ENCODE data around the gene ATP11C.

The ATP11C gene

GRCh38 chrX:139802048-139802447 is 130.8 kb downstream of the ATP11C start:
- no peak for DNase-seq

- DNase-seq, result no peak
These were observed 131.4 kb downstream of the ATP11C start for GRCh38 chrX:139801397-139801813.

GRCh38 chrX:139798701-139799100 is 134.2 kb downstream of the ATP11C start:
- DNase-seq, result no peak

- DNase-seq, result no peak
These were observed 137.7 kb downstream of the ATP11C start for GRCh38 chrX:139795196-139795595.

DNA sequence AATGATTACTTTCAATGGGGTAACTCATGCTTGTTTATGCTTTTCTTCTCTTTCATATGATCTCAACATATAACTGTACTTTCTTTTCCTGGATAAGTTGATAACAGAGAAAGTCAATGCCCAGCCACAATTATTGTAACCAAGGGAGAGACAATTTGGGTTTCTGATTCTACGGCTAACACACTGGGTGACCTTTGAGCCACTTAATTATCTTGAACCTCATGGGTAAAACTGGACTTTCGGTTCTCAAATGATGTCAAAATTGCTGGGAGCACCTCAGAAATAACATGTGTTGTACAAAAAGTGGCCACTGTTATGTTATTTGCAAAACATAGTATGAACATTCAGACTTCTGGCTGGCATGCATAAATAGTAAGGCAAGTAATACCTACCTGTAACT is 145.3 kb downstream of the ATP11C start:
- no peak for DNase-seq

DNA sequence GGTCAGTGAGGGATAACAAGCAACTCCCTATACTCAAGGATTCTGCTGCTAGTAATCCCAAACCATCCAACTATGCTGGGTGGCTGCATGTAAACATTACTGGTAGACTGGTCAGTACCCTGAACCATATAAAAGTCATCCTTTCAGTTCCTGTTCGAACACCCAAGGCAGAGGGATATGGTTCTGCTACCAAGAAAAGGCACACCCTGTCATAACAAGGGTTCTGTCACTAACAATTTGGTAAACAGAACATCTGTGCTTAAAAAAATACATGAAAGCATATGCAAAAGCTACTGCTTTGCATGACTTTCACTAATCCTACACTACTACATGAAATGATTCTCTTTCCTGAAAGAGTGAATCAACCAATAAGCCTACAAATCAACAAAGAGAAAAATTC is 148.0 kb downstream of the ATP11C start:
- no peak for DNase-seq

DNA sequence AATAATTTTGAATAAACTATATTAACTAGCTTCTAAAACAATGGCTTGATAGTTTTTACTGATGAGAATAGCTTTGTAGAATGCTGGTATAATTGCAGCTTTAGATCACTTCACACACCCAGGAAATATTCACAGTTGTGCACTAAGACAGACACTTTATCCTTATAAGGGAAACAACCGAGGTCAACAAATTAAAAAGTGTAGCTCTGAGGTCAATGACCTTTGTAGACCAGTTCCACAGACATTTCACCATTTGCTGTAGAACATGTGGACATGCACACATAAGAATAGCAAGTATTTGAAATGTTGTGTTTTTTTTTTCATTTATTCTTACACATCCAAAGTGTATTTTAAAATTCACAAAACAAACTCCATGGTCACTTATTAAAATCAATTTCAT is 148.9 kb downstream of the ATP11C start:
- no peak for DNase-seq

- no peak for DNase-seq
These were observed 149.8 kb downstream of the ATP11C start for GRCh38 chrX:139783030-139783429.

DNA sequence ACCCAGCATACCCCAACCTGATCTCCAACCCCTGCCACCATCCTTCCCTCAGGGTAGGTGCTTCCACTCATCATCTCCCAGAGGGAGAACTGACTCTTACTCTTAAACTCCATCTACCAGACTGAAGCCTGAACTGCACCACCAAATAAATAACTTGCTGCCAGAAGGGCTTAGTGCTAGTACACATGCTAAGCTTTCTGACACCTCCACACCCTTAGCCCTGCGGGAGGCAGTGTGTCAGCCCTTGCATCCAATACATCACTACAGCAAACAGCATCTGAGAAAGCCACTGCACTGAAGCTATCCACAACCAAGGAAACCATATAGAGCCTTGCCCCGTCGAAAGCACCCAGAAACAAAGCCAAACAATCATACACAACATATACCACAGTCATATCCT is 156.3 kb downstream of the ATP11C start:
- DNase-seq, result no peak

- DNase-seq, result no peak
These were observed 162.5 kb downstream of the ATP11C start for GRCh38 chrX:139770366-139770765.

DNA sequence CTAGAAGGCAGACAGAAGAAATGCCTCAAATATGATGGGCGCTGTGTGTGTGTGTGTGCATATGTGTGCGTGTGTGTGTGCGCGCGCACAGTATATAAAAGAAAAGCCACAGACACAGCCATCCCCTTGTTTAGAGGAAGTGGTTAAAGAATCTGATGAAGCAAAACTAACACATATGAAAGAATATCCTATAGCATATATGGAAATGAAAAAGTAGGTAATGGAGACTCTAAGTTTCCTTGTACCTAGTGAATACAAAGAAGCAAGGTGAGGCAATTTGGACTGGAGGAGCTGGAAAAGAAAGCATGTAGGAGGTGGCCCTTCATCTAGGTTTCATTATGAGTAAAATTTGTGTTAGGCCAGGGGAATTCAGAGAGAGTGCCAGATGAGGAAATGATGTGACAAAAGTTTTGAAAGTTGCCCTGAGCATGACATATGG is 166.3 kb downstream of the ATP11C start:
- no peak for DNase-seq

- no peak for DNase-seq
These were observed 170.3 kb downstream of the ATP11C start for GRCh38 chrX:139762400-139763183.

GRCh38 chrX:139759637-139760036 is 173.2 kb downstream of the ATP11C start:
- DNase-seq, result no peak

GRCh38 chrX:139758809-139759208 is 174.0 kb downstream of the ATP11C start:
- no peak for DNase-seq

DNA sequence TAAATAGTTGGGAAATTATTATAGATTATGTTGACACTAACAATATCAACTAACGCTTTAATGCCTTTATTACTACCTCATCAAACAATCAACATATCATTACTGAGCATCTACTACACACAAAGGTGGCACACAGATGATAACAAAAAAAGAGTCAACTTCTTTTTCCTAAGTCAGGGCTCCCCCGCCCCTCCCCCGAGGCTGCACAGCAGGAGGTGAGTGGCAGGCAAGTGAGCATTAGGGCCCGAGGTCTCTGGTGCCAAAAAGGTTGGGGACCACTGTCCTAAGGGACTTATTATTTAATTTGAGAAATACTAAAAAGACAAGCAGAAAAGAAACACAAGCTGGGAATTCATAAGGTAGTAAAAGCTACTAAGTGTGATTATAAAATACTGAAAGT is 174.6 kb downstream of the ATP11C start:
- no peak for DNase-seq

GRCh38 chrX:139751053-139751452 is 181.8 kb downstream of the ATP11C start:
- DNase-seq, result no peak

DNA sequence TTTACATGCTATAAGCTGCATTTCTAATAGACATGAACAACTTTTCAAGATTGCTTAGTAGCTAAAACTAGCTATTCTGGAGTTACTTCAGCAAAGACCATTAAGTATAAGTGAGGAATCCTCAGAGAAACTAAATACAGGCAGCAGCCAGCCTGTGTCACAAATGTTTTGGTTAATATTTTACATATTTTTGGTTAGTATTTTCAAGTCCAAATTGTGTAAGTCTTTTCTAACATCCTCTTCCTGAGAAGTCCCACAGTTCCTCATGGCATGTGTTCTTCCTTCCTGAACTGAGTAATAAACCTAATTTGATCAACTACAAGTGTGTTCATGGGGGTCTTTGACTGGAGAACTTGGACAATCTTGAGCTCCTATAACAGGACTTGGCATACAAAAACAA is 182.5 kb downstream of the ATP11C start:
- no peak for DNase-seq

GRCh38 chrX:139739138-139739537 is 193.7 kb downstream of the ATP11C start:
- DNase-seq, result no peak

DNA sequence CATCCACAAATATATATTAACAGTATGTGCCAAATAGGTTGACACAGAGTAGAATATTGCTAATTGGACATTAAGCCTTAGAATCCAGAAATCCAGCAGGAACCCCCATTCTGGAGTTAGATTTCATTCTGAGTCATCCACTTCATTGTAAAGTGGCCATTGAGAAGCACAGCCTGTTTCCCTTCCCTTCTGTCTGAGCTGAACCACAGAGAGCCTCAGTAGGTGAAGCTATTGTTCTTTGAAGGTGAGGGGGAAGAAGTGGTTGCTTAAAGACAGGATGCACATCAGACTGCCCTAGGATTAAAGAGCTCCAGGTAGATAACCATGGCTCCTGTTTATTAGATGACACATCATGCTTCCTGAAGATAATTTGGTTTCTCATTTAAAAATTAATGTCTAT is 194.3 kb downstream of the ATP11C start:
- peak; percentile 60 for DNase-seq

- no peak for DNase-seq
These were observed 196.7 kb downstream of the ATP11C start for GRCh38 chrX:139736151-139736550.

DNA sequence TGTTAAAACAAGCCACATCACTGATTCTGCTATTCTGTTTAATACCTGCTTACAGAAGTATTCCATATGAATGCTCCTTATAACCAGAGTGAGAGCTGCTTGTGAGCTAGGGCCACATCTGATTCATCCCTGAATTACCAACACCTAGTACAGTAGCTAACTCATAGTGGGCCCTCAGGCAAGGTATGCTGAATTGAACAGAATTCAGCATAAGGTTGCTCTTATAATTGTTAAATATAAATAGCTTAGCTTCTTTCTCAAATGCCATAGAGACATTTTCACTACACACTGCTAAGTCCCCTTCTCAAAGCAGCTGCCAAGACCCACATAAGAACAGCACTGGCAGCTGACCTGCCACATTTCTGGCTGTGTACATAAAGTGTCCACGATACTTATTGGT is 197.9 kb downstream of the ATP11C start:
- no peak for DNase-seq

DNA sequence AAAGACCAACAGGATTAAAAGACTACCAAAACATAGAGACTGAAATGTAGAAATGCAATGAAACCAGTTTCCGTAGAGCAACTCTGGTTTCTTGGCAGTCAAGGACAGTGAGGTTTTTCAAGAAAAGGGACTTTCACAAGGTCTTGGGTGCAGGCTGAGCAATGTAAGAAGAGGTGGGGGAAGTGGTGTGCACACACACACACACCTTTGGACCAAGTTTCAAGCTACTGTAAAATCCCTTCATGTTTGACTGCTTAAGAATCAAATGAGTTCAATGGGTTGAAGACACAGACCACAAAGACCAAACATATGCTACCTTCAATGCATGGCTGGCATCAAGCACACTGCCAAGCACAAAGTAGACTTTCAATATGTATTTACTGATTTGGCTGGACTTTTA is 207.1 kb downstream of the ATP11C start:
- DNase-seq, result no peak

GRCh38 chrX:139724626-139725025 is 208.2 kb downstream of the ATP11C start:
- DNase-seq, result no peak

GRCh38 chrX:139720979-139721378 is 211.9 kb downstream of the ATP11C start:
- no peak for DNase-seq

DNA sequence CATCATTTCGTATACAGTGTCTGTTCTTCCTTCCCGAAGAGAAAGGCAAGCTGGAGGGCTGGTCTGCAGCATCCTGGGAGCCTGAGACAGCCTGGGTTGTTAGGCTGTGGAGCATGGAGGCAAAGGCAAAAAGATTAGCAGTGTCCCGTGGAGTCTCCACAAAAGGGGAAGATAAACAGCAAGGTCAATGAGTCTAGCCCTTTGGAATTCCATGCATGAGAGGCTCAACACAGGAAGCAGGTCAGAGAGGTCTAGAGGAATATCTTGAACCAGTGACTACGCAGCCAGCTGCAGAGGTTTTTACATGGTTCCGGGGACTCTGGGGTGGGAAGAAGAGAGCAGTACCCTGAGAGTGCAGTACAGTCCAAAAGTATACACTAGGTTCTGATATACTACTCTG is 212.7 kb downstream of the ATP11C start:
- DNase-seq, result no peak

All from NCI-H2107 (cell line).